ENCODE data around the gene PAK6. TPM values are rescaled to one million over a fixed set of nuclear protein-coding genes. Genes with fewer than 3 reads are reported as not detected.

The PAK6 gene
- total RNA-seq, 1 experiment from 2014 or later = 6.4 TPM

- DNase-seq (ENCODE audit: low spot score) = no peak
Observed at GRCh38 chr15:40275954-40276353, 37.1 kb downstream of the PAK6 start.

- DNase-seq (ENCODE audit: low spot score) = no peak
Observed at GRCh38 chr15:40276927-40277326, 38.1 kb downstream of the PAK6 start.

GRCh38 chr15:40277471-40277870 is 38.6 kb downstream of the PAK6 start:
- no peak for DNase-seq (ENCODE audit: low spot score)

GRCh38 chr15:40278026-40278425 is 39.2 kb downstream of the PAK6 start:
- no peak for DNase-seq (ENCODE audit: low spot score)

- DNase-seq (ENCODE audit: low spot score) = peak; percentile 89
Observed at GRCh38 chr15:40279437-40280141, 40.7 kb downstream of the PAK6 start.

- DNase-seq (ENCODE audit: low spot score) = no peak
Observed at GRCh38 chr15:40280260-40281056, 41.6 kb downstream of the PAK6 start.

GRCh38 chr15:40281057-40281800 is 42.4 kb downstream of the PAK6 start:
- DNase-seq (ENCODE audit: low spot score) = no peak

- DNase-seq (ENCODE audit: low spot score) = no peak
Observed at GRCh38 chr15:40281801-40282146, 42.9 kb downstream of the PAK6 start.

GRCh38 chr15:40282147-40282868 is 43.4 kb downstream of the PAK6 start:
- DNase-seq (ENCODE audit: low spot score) = peak; percentile 52

- no peak for DNase-seq (ENCODE audit: low spot score)
Observed at GRCh38 chr15:40282869-40283614, 44.2 kb downstream of the PAK6 start, which contains the start of gene ANKRD63. TSS of gene ANKRD63 (minus strand) at chr15:40283064. CDS start at chr15:40282586, 478 bp downstream.

GRCh38 chr15:40283615-40284300 is 44.9 kb downstream of the PAK6 start:
- no peak for DNase-seq (ENCODE audit: low spot score)

- DNase-seq (ENCODE audit: low spot score) = no peak
Observed at GRCh38 chr15:40285151-40285550, 46.3 kb downstream of the PAK6 start.

GRCh38 chr15:40285554-40286011 is 46.7 kb downstream of the PAK6 start:
- DNase-seq (ENCODE audit: low spot score) = no peak

- DNase-seq (ENCODE audit: low spot score) = no peak
Observed at GRCh38 chr15:40286061-40286532, 47.2 kb downstream of the PAK6 start.

GRCh38 chr15:40286794-40287193 is 47.9 kb downstream of the PAK6 start:
- DNase-seq (ENCODE audit: low spot score) = no peak

- DNase-seq (ENCODE audit: low spot score) = no peak
Observed at GRCh38 chr15:40287505-40287904, 48.6 kb downstream of the PAK6 start.

- no peak for DNase-seq (ENCODE audit: low spot score)
Observed at GRCh38 chr15:40287968-40288367, 49.1 kb downstream of the PAK6 start.

- DNase-seq (ENCODE audit: low spot score) = peak; percentile 74
Observed at GRCh38 chr15:40289140-40289775, 50.4 kb downstream of the PAK6 start.

GRCh38 chr15:40290545-40290917 is 51.7 kb downstream of the PAK6 start:
- no peak for DNase-seq (ENCODE audit: low spot score)
